ENCODE data around the gene LRRC8D.

The LRRC8D gene

DNA sequence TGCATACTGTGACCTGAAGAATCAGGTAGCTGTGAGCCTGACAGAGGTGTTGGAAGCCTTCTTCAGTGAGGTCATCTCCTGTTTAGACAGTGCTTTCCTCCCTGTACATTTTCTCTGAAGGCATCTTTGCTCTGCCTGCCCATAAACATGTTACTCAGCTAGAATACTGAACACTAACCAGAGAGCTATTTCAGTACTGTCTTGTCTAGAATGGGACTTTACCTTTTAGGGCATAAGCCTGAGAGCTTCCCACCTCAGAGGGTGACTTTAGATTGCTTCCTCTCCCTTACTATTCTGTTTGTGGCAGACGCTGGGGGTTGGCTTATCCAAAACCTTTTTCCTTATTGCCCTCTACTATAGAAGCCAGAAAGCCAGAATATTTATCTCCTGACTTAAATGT lies 150.8 kb downstream of the LRRC8D start:
- POLR2A ChIA-PET = no interaction called here
- TF ChIP-seq ELF4 (IDR thresholded peaks at IDR 0.05) = no peak
- no peak for TF ChIP-seq FOXK2 (IDR thresholded peaks at IDR 0.05)
- no peak for TF ChIP-seq CTBP1 (IDR thresholded peaks at IDR 0.05; ENCODE audit: borderline replicate concordance)
- TF ChIP-seq TARDBP (IDR thresholded peaks at IDR 0.05) = no peak
- TF ChIP-seq SUZ12 (IDR thresholded peaks at IDR 0.05) = no peak
- no peak for TF ChIP-seq L3MBTL2 (conservative IDR thresholded peaks at IDR 0.05)
- no peak for TF ChIP-seq LEF1 (IDR thresholded peaks at IDR 0.05; ENCODE audit: borderline replicate concordance)
- CTCF ChIA-PET = interaction anchor here (1.7 kb wide), 1 partner anchor 15 kb away, joined by 3 read pairs; no protein-coding TSS in a partner anchor
- DNase-seq (ENCODE audit: extremely low spot score) = no peak

DNA sequence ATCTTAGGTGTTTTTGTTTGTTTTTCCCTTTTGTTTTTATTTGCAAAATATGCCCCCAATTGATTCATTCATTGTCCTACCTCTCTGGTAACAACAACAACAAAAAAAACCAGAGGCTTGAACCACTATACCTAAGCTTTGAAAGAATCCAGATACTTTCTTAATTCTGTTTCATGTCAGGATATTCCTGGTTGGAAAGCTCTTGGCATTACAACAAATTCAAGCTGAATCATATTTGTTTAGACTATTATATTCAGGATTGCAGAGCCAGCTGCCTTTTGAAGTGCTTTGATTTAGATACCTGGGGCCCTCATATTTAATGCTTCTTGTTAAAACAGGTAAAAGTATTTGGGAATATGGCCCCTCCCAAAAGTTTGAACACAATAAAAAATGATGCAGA lies 151.2 kb downstream of the LRRC8D start:
- DNase-seq (ENCODE audit: extremely low spot score) = no peak
- TF ChIP-seq, protein P1, sequence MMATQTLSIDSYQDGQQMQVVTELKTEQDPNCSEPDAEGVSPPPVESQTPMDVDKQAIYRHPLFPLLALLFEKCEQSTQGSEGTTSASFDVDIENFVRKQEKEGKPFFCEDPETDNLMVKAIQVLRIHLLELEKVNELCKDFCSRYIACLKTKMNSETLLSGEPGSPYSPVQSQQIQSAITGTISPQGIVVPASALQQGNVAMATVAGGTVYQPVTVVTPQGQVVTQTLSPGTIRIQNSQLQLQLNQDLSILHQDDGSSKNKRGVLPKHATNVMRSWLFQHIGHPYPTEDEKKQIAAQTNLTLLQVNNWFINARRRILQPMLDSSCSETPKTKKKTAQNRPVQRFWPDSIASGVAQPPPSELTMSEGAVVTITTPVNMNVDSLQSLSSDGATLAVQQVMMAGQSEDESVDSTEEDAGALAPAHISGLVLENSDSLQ (IDR thresholded peaks at IDR 0.05) = no peak
- no peak for TF ChIP-seq HDGF (IDR thresholded peaks at IDR 0.05; ENCODE audit: borderline replicate concordance)
- POLR2A ChIA-PET = no interaction called here
- CTCF ChIA-PET = interaction anchor here (0.7 to 1.7 kb wide), 3 partner anchors 15 to 1529 kb away, joined by 3 to 4 read pairs (median 3); partner anchors contain the start of gene CDC7

DNA sequence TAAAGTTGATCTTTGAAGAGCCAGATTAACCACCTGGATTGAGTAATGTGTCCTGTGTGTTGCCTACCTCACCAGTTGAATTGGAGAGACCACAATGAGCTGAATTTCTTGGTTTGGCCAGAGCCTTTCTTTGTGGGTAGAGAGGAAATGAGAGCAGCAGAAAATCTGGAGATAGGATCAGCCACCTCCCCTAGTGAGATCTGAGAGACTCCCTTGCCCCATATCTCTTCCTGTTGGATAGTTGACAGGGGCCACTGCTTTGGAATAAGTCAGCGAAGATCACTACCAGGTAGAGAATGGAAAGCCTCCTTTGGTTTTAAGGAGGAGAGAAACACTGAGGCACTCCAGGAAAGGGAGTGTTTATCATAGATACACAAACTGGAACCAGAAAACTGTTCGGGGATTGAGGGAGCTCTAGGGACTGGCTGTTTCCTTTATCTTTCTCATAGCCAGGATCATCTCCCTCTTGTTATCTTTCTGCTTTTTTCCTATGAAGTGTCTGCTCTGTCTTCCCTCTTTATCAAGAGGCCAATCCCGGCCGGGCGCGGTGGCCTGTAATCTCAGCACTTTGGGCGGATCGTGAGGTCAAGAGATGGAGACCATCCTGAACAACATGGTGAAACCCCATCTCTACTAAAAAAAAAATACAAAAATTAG lies 152.8 kb downstream of the LRRC8D start:
- ChIA-PET POLR2A (no interaction called here), CTCF (no interaction called here)
- no peak for TF ChIP-seq FOXK2 (IDR thresholded peaks at IDR 0.05)
- no peak for TF ChIP-seq BHLHE40 (IDR thresholded peaks at IDR 0.05; ENCODE audit: borderline replicate concordance)
- TF ChIP-seq, protein P1 (IDR thresholded peaks at IDR 0.05) = no peak
- no peak for TF ChIP-seq LEF1 (IDR thresholded peaks at IDR 0.05; ENCODE audit: borderline replicate concordance)
- TF ChIP-seq NFRKB (IDR thresholded peaks at IDR 0.05) = no peak
- no peak for TF ChIP-seq ARNT (IDR thresholded peaks at IDR 0.05)
- TF ChIP-seq L3MBTL2 (conservative IDR thresholded peaks at IDR 0.05) = no peak
- no peak for TF ChIP-seq CTBP1 (IDR thresholded peaks at IDR 0.05; ENCODE audit: borderline replicate concordance)
- TF ChIP-seq FOXM1 (IDR thresholded peaks at IDR 0.05; ENCODE audit: borderline replicate concordance) = no peak
- TF ChIP-seq HDGF (IDR thresholded peaks at IDR 0.05; ENCODE audit: borderline replicate concordance) = no peak
- TF ChIP-seq TARDBP (IDR thresholded peaks at IDR 0.05) = no peak
- no peak for TF ChIP-seq SP1 (IDR thresholded peaks at IDR 0.05)
- TF ChIP-seq ZNF384 (IDR thresholded peaks at IDR 0.05) = no peak
- no peak for TF ChIP-seq FOXA1 (IDR thresholded peaks at IDR 0.05)
- no peak for TF ChIP-seq SUZ12 (IDR thresholded peaks at IDR 0.05)
- no peak for TF ChIP-seq ELF4 (IDR thresholded peaks at IDR 0.05)
- no peak for DNase-seq (ENCODE audit: extremely low spot score)

DNA sequence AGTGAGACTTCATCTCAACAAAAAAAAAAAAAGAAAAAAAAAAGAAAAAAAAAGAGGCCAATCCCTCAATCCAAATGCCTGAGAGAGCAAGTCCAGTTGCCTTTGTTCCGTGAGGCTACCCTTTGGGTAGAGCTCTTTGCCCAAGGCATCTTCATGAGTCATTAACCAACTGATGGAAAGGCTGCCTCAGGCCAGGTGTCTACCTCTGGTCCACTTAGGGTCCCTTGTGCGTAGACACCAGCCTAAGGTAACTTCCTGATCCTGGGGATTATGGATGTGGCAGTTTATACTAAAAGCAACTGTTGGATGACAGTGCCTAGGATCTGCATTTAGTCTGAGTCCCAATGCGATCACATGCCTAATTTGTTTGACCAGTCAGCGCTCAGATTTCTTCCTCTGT lies 153.4 kb downstream of the LRRC8D start:
- no peak for DNase-seq (ENCODE audit: extremely low spot score)
- ChIA-PET POLR2A (no interaction called here), CTCF (interaction anchor here (0.6 kb wide), 1 partner anchor 984 kb away, joined by 11 read pairs; no protein-coding TSS in a partner anchor)
- TF ChIP-seq NFRKB (IDR thresholded peaks at IDR 0.05) = no peak
- TF ChIP-seq BHLHE40 (IDR thresholded peaks at IDR 0.05; ENCODE audit: borderline replicate concordance) = no peak
- no peak for TF ChIP-seq ELF4 (IDR thresholded peaks at IDR 0.05)
- TF ChIP-seq LEF1 (IDR thresholded peaks at IDR 0.05; ENCODE audit: borderline replicate concordance) = no peak
- TF ChIP-seq CTBP1 (IDR thresholded peaks at IDR 0.05; ENCODE audit: borderline replicate concordance) = no peak
- no peak for TF ChIP-seq FOXA1 (IDR thresholded peaks at IDR 0.05)
- no peak for TF ChIP-seq ZNF384 (IDR thresholded peaks at IDR 0.05)
- TF ChIP-seq SP1 (IDR thresholded peaks at IDR 0.05) = no peak

DNA sequence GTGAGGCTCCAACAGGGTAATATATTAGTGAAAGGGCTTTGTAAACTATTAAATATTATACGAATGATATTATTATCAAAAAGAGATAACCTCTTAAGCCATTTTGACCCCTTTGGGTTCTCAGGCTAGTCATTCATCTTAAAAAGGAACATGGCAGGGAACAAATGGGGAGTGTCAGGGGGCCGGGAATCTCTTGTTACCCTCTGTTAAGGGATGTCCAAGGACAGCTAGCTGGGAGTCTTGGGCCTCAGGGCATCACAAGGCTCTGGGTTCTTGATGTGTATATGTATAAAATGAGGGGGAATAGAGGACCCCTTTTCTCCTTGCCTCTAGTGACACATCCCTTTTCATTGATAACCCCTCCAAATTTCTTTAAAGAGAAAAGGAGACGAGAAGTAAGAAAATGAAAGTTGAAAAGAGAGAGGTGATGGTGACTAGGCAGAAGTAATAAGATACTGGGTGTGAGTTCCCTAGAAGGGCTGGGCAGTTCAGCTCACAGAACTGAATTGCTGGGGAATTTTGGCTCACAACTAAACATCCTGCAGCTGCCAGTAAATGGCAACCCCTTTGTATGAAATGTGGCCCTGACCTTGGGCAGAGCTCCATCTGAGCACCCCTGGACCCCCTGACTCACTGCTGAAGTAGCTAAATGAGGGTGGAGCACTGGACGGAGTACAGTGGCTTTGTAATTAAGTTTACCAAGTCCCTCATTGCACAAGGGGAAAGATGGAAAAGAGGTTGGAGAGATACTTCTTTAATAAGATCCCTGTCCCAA lies 154.1 kb downstream of the LRRC8D start:
- ChIA-PET POLR2A (no interaction called here), CTCF (interaction anchor here (0.6 to 0.7 kb wide), 2 partner anchors 58 to 985 kb away, joined by 3 to 11 read pairs; no protein-coding TSS in a partner anchor)
- TF ChIP-seq FOXM1 (IDR thresholded peaks at IDR 0.05; ENCODE audit: borderline replicate concordance) = no peak
- no peak for TF ChIP-seq LEF1 (IDR thresholded peaks at IDR 0.05; ENCODE audit: borderline replicate concordance)
- no peak for TF ChIP-seq SUZ12 (IDR thresholded peaks at IDR 0.05)
- TF ChIP-seq HDGF (IDR thresholded peaks at IDR 0.05; ENCODE audit: borderline replicate concordance) = no peak
- no peak for TF ChIP-seq NFRKB (IDR thresholded peaks at IDR 0.05)
- TF ChIP-seq FOXA1 (IDR thresholded peaks at IDR 0.05) = no peak
- TF ChIP-seq ZNF384 (IDR thresholded peaks at IDR 0.05) = no peak
- TF ChIP-seq ELF4 (IDR thresholded peaks at IDR 0.05) = no peak
- TF ChIP-seq BHLHE40 (IDR thresholded peaks at IDR 0.05; ENCODE audit: borderline replicate concordance) = no peak
- TF ChIP-seq CTBP1 (IDR thresholded peaks at IDR 0.05; ENCODE audit: borderline replicate concordance) = no peak
- TF ChIP-seq FOXK2 (IDR thresholded peaks at IDR 0.05) = no peak
- TF ChIP-seq L3MBTL2 (conservative IDR thresholded peaks at IDR 0.05) = no peak
- TF ChIP-seq, protein P1 (IDR thresholded peaks at IDR 0.05) = no peak
- TF ChIP-seq TARDBP (IDR thresholded peaks at IDR 0.05) = no peak
- no peak for TF ChIP-seq ARNT (IDR thresholded peaks at IDR 0.05)
- no peak for TF ChIP-seq SP1 (IDR thresholded peaks at IDR 0.05)
- DNase-seq (ENCODE audit: extremely low spot score) = no peak

Measured in HEK293T (cell line).